Fibroblast of villous mesenchyme (primary cell): Measurements from ENCODE around the gene SLC8A1. TPM values are rescaled to one million over a fixed set of nuclear protein-coding genes. Genes with fewer than 3 reads are reported as not detected.
"Not testable (repeated sequence)": the region's sequence is repeated elsewhere in the genome, so short reads cannot be mapped to it uniquely, and the experiment has no call there.

ENCODE experiments used
- DNase-seq: peaks from one replicate; pipeline ENCODE4 v3.0.0-alpha.2; 2010; ENCODE audit warnings: low read depth
- H3K4me3 ChIP-seq: 2 replicates; pipeline ENCODE4 v1.5.1; 2011; ENCODE audit warnings: low read depth, mild to moderate bottlenecking, low read length
- CTCF ChIP-seq: IDR thresholded peaks from 2 replicates; pipeline ENCODE4 v1.5.1; 2012; ENCODE audit warnings: low read depth, mild to moderate bottlenecking, low read length; ENCODE audit not compliant: insufficient read depth
- total RNA-seq: library from RNA; depleted of rRNA; stranded (reverse); fragments of >200 nt; gene quantifications from 2 replicates; pipeline ENCODE4 v1.2.3, GENCODE V29; 2012

SLC8A1 gene
- total RNA-seq, 1 donor, result 98.9 TPM

GRCh38 chr2:40087927-40088326 is 364.0 kb downstream of the SLC8A1 start:
- H3K4me3 ChIP-seq, result no peak overlapping the region
- no peak for DNase-seq
- TF ChIP-seq CTCF, result no peak

- no peak for DNase-seq
- H3K4me3 ChIP-seq, result no peak overlapping the region
- TF ChIP-seq CTCF, result no peak
These were observed 364.5 kb downstream of the SLC8A1 start for GRCh38 chr2:40087434-40087833.

- DNase-seq, result no peak
- TF ChIP-seq CTCF, result no peak
- no peak overlapping the region for H3K4me3 ChIP-seq
These were observed 366.1 kb downstream of the SLC8A1 start for GRCh38 chr2:40085786-40086185.

GRCh38 chr2:40073336-40073735 is 378.6 kb downstream of the SLC8A1 start:
- DNase-seq, result peak; percentile 8
- H3K4me3 ChIP-seq, result not testable (repeated sequence)

DNA sequence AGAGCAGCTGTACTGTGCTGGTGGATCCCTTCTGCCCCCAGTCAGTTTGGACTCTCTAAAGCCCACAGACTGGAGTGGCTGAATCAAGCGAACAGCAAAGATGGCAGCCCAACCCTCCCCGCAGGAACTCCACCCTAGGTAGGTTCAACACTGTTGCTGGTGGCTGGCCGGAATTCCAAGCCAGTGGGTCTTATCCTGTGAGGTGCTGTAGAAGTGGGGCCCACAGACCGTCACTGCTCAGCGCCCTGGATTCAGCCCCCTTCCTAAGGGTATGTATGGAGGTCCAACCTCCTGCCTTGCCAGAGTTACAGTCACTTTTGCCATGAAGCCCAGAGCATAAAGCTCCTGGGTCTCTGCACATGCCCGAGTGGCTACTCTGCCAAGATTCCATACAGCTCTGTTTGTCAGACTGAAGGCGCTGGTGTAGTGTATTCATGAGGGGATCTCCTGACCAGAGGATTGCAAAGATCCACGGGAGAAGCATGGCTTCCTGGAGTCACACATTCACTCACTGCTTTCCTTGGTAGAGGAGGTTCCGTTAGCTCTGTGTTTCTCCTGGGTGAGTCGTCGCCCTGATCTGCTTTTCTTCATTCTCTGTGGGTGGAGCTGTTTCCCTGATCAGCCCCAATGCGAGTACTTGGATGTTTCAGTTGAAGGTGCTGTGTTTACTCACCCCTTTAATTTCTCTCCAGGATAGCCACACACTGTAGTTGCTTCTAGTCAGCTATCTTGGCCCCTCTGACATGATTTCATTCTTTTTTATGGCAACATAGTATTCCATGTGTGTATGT is 379.3 kb downstream of the SLC8A1 start:
- no peak for DNase-seq
- no peak for TF ChIP-seq CTCF

DNA sequence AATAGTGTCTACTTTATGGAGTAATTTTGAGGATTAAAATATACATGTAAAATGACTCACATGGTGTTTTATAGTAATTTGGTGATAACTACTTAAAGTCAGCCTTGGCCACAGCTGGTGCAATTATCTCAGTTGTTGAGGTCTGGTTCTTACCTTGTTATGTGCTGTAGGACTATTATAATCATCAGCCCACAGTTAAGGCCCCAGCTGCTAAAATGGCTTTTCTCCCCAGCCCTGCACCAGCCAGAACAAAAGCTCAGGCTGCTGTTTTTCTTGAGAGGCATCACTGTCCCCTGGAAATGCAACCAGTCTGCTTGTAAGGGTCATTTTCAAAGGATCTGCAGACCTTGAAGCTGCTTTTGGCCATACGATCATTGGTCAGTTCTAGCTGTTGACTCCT is 389.5 kb downstream of the SLC8A1 start:
- no peak overlapping the region for H3K4me3 ChIP-seq
- TF ChIP-seq CTCF, result no peak
- DNase-seq, result no peak

More for the DNA sequence above, 379.3 kb downstream of the SLC8A1 start:
- H3K4me3 ChIP-seq, result no peak overlapping the region

GRCh38 chr2:40049781-40050180 is 402.1 kb downstream of the SLC8A1 start:
- TF ChIP-seq CTCF, result no peak
- no peak for DNase-seq

More at GRCh38 chr2:40049781-40050180, 402.1 kb downstream of the SLC8A1 start:
- H3K4me3 ChIP-seq, result no peak overlapping the region
